Ishikawa (cell line): ENCODE data around the gene OOSP2.

Experiments
- CEBPB ChIP-seq: IDR thresholded peaks from 2 replicates; pipeline ENCODE4 v1.6.1; 2012
- CREB1 ChIP-seq: IDR thresholded peaks from 2 replicates; pipeline ENCODE4 v1.6.1; 2012; ENCODE audit warnings: low read depth
- EGR1 ChIP-seq: IDR thresholded peaks from 2 replicates; pipeline ENCODE4 v1.6.1; 2012
- EP300 ChIP-seq: IDR thresholded peaks from 2 replicates; pipeline ENCODE4 v1.6.1; 2012; ENCODE audit warnings: borderline replicate concordance
- FOXM1 ChIP-seq: IDR thresholded peaks from 2 replicates; pipeline ENCODE4 v1.6.1; 2012; ENCODE audit warnings: low read depth, borderline replicate concordance
- MAX ChIP-seq: IDR thresholded peaks from 2 replicates; pipeline ENCODE4 v1.6.1; 2012
- NFIC ChIP-seq: IDR thresholded peaks from 2 replicates; pipeline ENCODE4 v1.6.1; 2012
- RAD21 ChIP-seq: IDR thresholded peaks from 2 replicates; pipeline ENCODE4 v1.6.1; 2012; ENCODE audit warnings: low read depth
- REST ChIP-seq: IDR thresholded peaks from 2 replicates; pipeline ENCODE4 v1.6.1; 2012; ENCODE audit warnings: low read depth, mild to moderate bottlenecking
- TAF1 ChIP-seq: IDR thresholded peaks from 2 replicates; pipeline ENCODE4 v1.6.1; 2012; ENCODE audit warnings: low read depth, mild to moderate bottlenecking
- TCF12 ChIP-seq: IDR thresholded peaks from 2 replicates; pipeline ENCODE4 v1.6.1; 2012; ENCODE audit warnings: low read depth
- TEAD4 ChIP-seq: IDR thresholded peaks from 2 replicates; pipeline ENCODE4 v1.6.1; 2012
- USF1 ChIP-seq: IDR thresholded peaks from 2 replicates; pipeline ENCODE4 v1.6.1; 2012
- YY1 ChIP-seq: IDR thresholded peaks from 2 replicates; pipeline ENCODE4 v1.6.1; 2012; ENCODE audit warnings: low read depth
- ZBTB7A ChIP-seq: IDR thresholded peaks from 2 replicates; pipeline ENCODE4 v1.6.1; 2012; ENCODE audit warnings: low read depth

The OOSP2 gene

GRCh38 chr11:60064111-60064510 lies 23.9 kb downstream of the OOSP2 start:
- TF ChIP-seq EGR1 (no peak), CEBPB (no peak), TEAD4 (no peak), FOXM1 (no peak)

- TF ChIP-seq EGR1 (no peak), FOXM1 (no peak), TAF1 (no peak), RAD21 (no peak), YY1 (no peak)
Observed at GRCh38 chr11:60065801-60066200, 25.6 kb downstream of the OOSP2 start.

GRCh38 chr11:60069450-60069849 lies 29.2 kb downstream of the OOSP2 start:
- TF ChIP-seq NFIC (no peak), YY1 (no peak), TEAD4 (no peak), REST (no peak), CREB1 (no peak), TAF1 (no peak)

GRCh38 chr11:60077216-60077817 lies 37.1 kb downstream of the OOSP2 start:
- no peak for TF ChIP-seq TCF12
- no peak for TF ChIP-seq EP300
- no peak for TF ChIP-seq NFIC
- TF ChIP-seq CREB1 = no peak
- no peak for TF ChIP-seq REST
- TF ChIP-seq CEBPB = no peak

- TF ChIP-seq YY1 (no peak), CEBPB (no peak), EGR1 (no peak), MAX (no peak), TAF1 (no peak), CREB1 (no peak), TCF12 (no peak), RAD21 (no peak), FOXM1 (no peak), EP300 (no peak), ZBTB7A (no peak), USF1 (no peak), NFIC (no peak), TEAD4 (no peak), REST (no peak)
Observed at GRCh38 chr11:60077981-60078380, 37.8 kb downstream of the OOSP2 start.

- TF ChIP-seq FOXM1 (no peak), NFIC (no peak), CEBPB (no peak), EP300 (no peak), MAX (no peak), TCF12 (no peak)
Observed at GRCh38 chr11:60078745-60079144, 38.5 kb downstream of the OOSP2 start.
